HG03571 (cell line): Measurements from ENCODE around the gene TACR1.
"Not testable (repeated sequence)": the region's sequence is repeated elsewhere in the genome, so short reads cannot be mapped to it uniquely, and the experiment has no call there.

ENCODE experiments used
- ATAC-seq: cut with Tn5 transposase; IDR thresholded peaks from one replicate; pipeline ENCODE4 v1.9.1; 2021; ENCODE audit not compliant: unreplicated experiment

The TACR1 gene

GRCh38 chr2:75094405-75094804 is 104.9 kb downstream of the TACR1 start:
- no peak for ATAC-seq

- no peak for ATAC-seq
These were observed 108.4 kb downstream of the TACR1 start for GRCh38 chr2:75090770-75091515.

- ATAC-seq, result no peak
These were observed 109.8 kb downstream of the TACR1 start for GRCh38 chr2:75089471-75089870.

GRCh38 chr2:75088791-75089190 is 110.5 kb downstream of the TACR1 start:
- no peak for ATAC-seq

GRCh38 chr2:75087736-75088135 is 111.6 kb downstream of the TACR1 start:
- ATAC-seq, result no peak

GRCh38 chr2:75079575-75079974 is 119.7 kb downstream of the TACR1 start:
- ATAC-seq, result no peak

GRCh38 chr2:75077909-75078308 is 121.4 kb downstream of the TACR1 start:
- no peak for ATAC-seq

- ATAC-seq, result no peak
These were observed 123.2 kb downstream of the TACR1 start for GRCh38 chr2:75076088-75076487.

- no peak for ATAC-seq
These were observed 124.6 kb downstream of the TACR1 start for GRCh38 chr2:75074708-75075107.

GRCh38 chr2:75074228-75074627 is 125.1 kb downstream of the TACR1 start:
- ATAC-seq, result no peak

- no peak for ATAC-seq
These were observed 127.6 kb downstream of the TACR1 start for GRCh38 chr2:75071766-75072165.

GRCh38 chr2:75068546-75068945 is 130.8 kb downstream of the TACR1 start:
- ATAC-seq, result no peak

- no peak for ATAC-seq
These were observed 131.8 kb downstream of the TACR1 start for GRCh38 chr2:75067506-75067905.

- no peak for ATAC-seq
These were observed 133.0 kb downstream of the TACR1 start for GRCh38 chr2:75066121-75066902.

- no peak for ATAC-seq
These were observed 133.8 kb downstream of the TACR1 start for GRCh38 chr2:75065402-75066008.

GRCh38 chr2:75064691-75065396 is 134.5 kb downstream of the TACR1 start:
- ATAC-seq, result peak; percentile 76

- ATAC-seq, result no peak
These were observed 135.4 kb downstream of the TACR1 start for GRCh38 chr2:75063906-75064305.

- no peak for ATAC-seq
These were observed 140.9 kb downstream of the TACR1 start for GRCh38 chr2:75058427-75058826.

GRCh38 chr2:75057150-75057549 is 142.2 kb downstream of the TACR1 start:
- not testable (repeated sequence) for ATAC-seq

- peak; percentile 66 for ATAC-seq
These were observed 143.3 kb downstream of the TACR1 start for GRCh38 chr2:75055820-75056675.
